Omental fat pad (tissue), 4 donors: ENCODE results near the gene ADRB1. TPM values are rescaled to one million over a fixed set of nuclear protein-coding genes. Genes with fewer than 3 reads are reported as not detected.

ENCODE experiments used
- ATAC-seq: fragments of 150-250 bp; one replicate; pipeline ENCODE4 v1.9.1; 2016; ENCODE audit warnings: mild to moderate bottlenecking, moderate library complexity; ENCODE audit not compliant: low FRiP score
- DNase-seq: peaks from one replicate; pipeline ENCODE4 v3.0.0-alpha.2; 2019; ENCODE audit warnings: low spot score
- total RNA-seq, 4 donors: library from RNA; depleted of rRNA; stranded (reverse); fragments of >200 nt; gene quantifications; one replicate each; pipeline ENCODE4 v1.1.0, GENCODE V29; 2016
- TF ChIP-seq, protein P1 (sequence below), 3 donors: fragments of 450-650 bp; IDR thresholded peaks; one replicate each; pipeline ENCODE4 v1.5.1; 2016 to 2017; ENCODE audit warnings: antibody characterized with exemption in 3 of 3, mild to moderate bottlenecking in 3 of 3, moderate library complexity in 2 of 3

ADRB1 gene
- total RNA-seq, 4 donors from 2014 or later: 4.3 to 16.7 (median 6.4) TPM

DNA sequence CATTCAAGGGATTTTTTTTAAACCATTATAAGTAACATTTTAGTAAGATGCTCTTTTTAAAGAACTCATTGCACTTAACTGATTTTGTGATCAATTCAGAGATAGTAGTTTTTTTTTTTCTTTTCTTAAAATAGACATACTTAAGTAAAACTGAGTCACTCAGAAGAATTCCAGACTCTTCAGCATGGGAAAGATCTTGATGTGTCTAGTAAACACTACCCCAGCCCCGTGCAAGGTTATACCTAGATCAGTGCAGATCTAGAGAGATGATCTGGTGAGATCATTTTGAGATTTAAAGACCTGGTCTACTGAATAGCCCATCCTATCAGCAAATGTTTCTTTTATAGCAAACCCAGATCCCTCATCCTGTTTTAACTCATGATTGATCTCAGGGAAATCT is 8.6 kb downstream of the ADRB1 start:
- no peak for DNase-seq
- no peak for ATAC-seq
- TF ChIP-seq, protein P1, sequence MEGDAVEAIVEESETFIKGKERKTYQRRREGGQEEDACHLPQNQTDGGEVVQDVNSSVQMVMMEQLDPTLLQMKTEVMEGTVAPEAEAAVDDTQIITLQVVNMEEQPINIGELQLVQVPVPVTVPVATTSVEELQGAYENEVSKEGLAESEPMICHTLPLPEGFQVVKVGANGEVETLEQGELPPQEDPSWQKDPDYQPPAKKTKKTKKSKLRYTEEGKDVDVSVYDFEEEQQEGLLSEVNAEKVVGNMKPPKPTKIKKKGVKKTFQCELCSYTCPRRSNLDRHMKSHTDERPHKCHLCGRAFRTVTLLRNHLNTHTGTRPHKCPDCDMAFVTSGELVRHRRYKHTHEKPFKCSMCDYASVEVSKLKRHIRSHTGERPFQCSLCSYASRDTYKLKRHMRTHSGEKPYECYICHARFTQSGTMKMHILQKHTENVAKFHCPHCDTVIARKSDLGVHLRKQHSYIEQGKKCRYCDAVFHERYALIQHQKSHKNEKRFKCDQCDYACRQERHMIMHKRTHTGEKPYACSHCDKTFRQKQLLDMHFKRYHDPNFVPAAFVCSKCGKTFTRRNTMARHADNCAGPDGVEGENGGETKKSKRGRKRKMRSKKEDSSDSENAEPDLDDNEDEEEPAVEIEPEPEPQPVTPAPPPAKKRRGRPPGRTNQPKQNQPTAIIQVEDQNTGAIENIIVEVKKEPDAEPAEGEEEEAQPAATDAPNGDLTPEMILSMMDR (IDR thresholded peaks at IDR 0.05): no peak

DNA sequence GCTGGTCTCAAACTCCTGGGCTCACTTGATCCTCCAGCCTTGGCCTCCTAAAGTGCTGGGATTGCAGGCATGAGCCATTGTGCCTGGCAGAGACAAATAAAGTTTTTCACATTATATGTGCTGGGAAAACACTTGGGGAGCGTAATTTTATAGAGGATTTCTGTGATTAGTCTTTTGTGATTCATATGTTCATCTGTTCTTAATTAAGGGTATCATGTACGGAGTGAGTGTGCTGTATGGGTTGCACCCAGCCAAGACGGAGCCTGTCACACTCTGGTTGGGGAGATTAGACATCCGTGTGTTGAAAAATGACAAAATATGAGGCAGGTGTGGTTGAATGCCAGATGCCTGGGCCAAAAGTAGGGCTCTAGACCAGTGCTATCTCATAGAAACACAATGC is 10.3 kb downstream of the ADRB1 start:
- DNase-seq (no peak), ATAC-seq (no peak)
- TF ChIP-seq, protein P1 (IDR thresholded peaks at IDR 0.05): no peak

- ATAC-seq (no peak), DNase-seq (no peak)
- TF ChIP-seq, protein P1 (IDR thresholded peaks at IDR 0.05): no peak
These were observed 14.2 kb downstream of the ADRB1 start for GRCh38 chr10:114057855-114058254.

DNA sequence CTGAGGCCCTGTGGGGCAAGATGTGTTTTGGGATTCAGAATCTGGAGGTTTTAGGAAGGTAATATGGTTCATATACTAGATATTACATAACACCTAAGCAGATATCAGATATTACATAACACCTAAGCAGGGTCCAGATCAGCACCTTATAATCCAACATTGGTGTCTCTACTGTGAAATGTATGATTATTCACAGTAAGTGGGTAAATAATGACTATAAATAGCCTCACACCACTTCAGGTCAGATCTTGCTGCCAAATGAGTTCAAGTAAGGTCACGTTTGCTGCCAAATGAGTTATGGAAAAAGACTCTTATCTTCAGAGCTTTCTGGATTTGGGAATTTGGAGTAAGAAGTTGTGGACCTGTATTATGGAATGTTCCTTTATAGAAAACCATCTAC is 14.6 kb downstream of the ADRB1 start:
- DNase-seq (no peak), ATAC-seq (no peak)
- TF ChIP-seq, protein P1 (IDR thresholded peaks at IDR 0.05): no peak

DNA sequence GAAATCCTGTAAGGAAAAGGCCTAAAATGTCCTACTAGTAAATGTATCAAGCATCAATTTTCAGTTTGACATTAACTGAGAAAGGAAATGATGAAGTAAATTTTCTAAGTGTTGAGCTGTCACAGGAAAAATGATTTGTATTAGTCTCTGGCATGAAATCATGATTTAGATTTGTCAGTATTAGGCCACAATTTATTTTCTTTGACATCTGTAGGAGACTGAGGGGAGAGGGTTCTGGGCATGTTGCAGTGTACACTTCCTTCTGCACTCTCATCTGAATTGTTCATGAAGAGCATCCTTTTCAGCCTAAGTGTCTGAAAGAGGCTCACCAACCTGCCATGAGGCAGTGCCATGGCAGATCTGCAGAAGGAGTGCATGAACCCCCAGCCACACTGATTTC is 15.9 kb downstream of the ADRB1 start:
- TF ChIP-seq, protein P1 (IDR thresholded peaks at IDR 0.05): no peak
- no peak for ATAC-seq

GRCh38 chr10:114060456-114060855 is 16.8 kb downstream of the ADRB1 start:
- TF ChIP-seq, protein P1 (IDR thresholded peaks at IDR 0.05): no peak
- no peak for ATAC-seq
- DNase-seq: no peak

More for the DNA sequence above, 15.9 kb downstream of the ADRB1 start:
- no peak for DNase-seq

- TF ChIP-seq, protein P1 (IDR thresholded peaks at IDR 0.05): no peak
- no peak for DNase-seq
- no peak for ATAC-seq
These were observed 17.5 kb downstream of the ADRB1 start for GRCh38 chr10:114061148-114061547.
